Measurements from ENCODE around the gene ARTN. TPM values are rescaled to one million over a fixed set of nuclear protein-coding genes. Genes with fewer than 3 reads are reported as not detected.

ARTN gene
- total and polyA plus RNA-seq, 9 of the 15 experiments (the other 6 are each of a cell fraction or from before 2014, with no cell fraction given) = 0.06 to 0.38 TPM; not detected in 7

GRCh38 chr1:43982241-43982640 lies 48.6 kb downstream of the ARTN start:
- Histone ChIP-seq H2AFZ (ENCODE audit: low read depth, low read length) (no peak overlapping the region), H3K4me2 (ENCODE audit: insufficient read depth, low read length) (peak overlapping the region; percentile 23; the same call in 1 of the 2 replicates), H3K9me3 (replicated peaks; ENCODE audit: control insufficient read depth, insufficient read depth, low read depth, low read length) (no peaks in the 10 kb centered on the region), H3K9ac (ENCODE audit: insufficient read depth in 1 of 2, low read depth in 2 of 2, low read length in 2 of 2) (peak overlapping the region in 1 of 2 experiments; percentile 99; a peak in 2 of 4 replicates), H3K79me2 (ENCODE audit: control insufficient read depth, insufficient read depth, low read length) (peaks cover 56% of the 10 kb centered on the region), H3K4me1 (replicated peaks in 1 of 2; ENCODE audit: control insufficient read depth in 2 of 2, insufficient read depth in 2 of 2, low read length in 2 of 2) (peaks cover 32 to 68% of the 10 kb centered on the region in 2 experiments), H3K36me3 (ENCODE audit: control insufficient read depth, insufficient read depth, low read length) (peaks cover 81% of the 10 kb centered on the region; the same call in 2 of the 3 replicates), H3K27ac (ENCODE audit: extremely low read depth, low read depth, low read length) (peak overlapping the region; percentile 16; the same call in 1 of the 3 replicates), H3K4me3 (no peak overlapping the region), H3K27me3 (ENCODE audit: control insufficient read depth in 2 of 2, insufficient read depth in 2 of 2, low read length in 2 of 2) (no peaks in the 10 kb centered on the region), H3K9me1 (ENCODE audit: control insufficient read depth, insufficient read depth, low read length) (peaks cover 14% of the 10 kb centered on the region), H4K20me1 (replicated peaks; ENCODE audit: control insufficient read depth, insufficient read depth, low read length) (peaks cover 19% of the 10 kb centered on the region; the same call in 1 of the 2 replicates)
- WGBS (ENCODE audit: insufficient coverage, low coverage, missing lambda C conversion rate) = 87% methylated on average over 8 of the region's 8 CpGs
- FAIRE-seq (no peak), ATAC-seq (no peak), DNase-seq (ENCODE audit: extremely low read depth in 1 of 4, low spot score in 3 of 4) (no peak)
- CTCF ChIA-PET (ENCODE audit: low intra/inter-chr PET ratio) = no interaction called here
- TF ChIP-seq RBFOX2 (IDR thresholded peaks at IDR 0.05; ENCODE audit: low read depth, low read length) (peak; percentile 13; the same call in 1 of the 2 replicates), NR4A1 (CRISPR knock-in tag; IDR thresholded peaks at IDR 0.05) (no peak), NR4A1 (tag; IDR thresholded peaks at IDR 0.05) (no peak)
- POLR2A ChIA-PET = interaction anchor here (0.8 to 1.2 kb wide), 2 partner anchors 52 to 66 kb away, joined by 3 read pairs; no protein-coding TSS in a partner anchor
- BruUV-seq (replicated peaks) = no TSS peak
- intact Hi-C loops (cut with micrococcal nuclease) = no loop called here
- in situ Hi-C loops (cut with MboI) = no loop called here

- peaks cover 14% of the 10 kb centered on the region for H3K9me1 ChIP-seq (ENCODE audit: control insufficient read depth, insufficient read depth, low read length)
- in situ Hi-C loops (cut with MboI) = no loop called here
- no peaks in the 10 kb centered on the region for H3K27me3 ChIP-seq (ENCODE audit: control insufficient read depth in 2 of 2, insufficient read depth in 2 of 2, low read length in 2 of 2)
- no peak overlapping the region for H2AFZ ChIP-seq (ENCODE audit: low read depth, low read length)
- peaks cover 50% of the 10 kb centered on the region for H3K79me2 ChIP-seq (ENCODE audit: control insufficient read depth, insufficient read depth, low read length)
- intact Hi-C loops (cut with micrococcal nuclease) = no loop called here
- peaks cover 27 to 62% of the 10 kb centered on the region in 2 experiments for H3K4me1 ChIP-seq (replicated peaks in 1 of 2; ENCODE audit: control insufficient read depth in 2 of 2, insufficient read depth in 2 of 2, low read length in 2 of 2)
- 59% methylated on average over 15 of the region's 15 CpGs for WGBS (ENCODE audit: insufficient coverage, low coverage, missing lambda C conversion rate)
- DNase-seq (ENCODE audit: extremely low read depth in 1 of 4, low spot score in 3 of 4) (peak in 2 of 4 experiments; percentile 32 to 39), FAIRE-seq (no peak), ATAC-seq (no peak)
- ChIA-PET POLR2A (interaction anchor here (0.8 kb wide), 1 partner anchor 53 kb away, joined by 3 read pairs; no protein-coding TSS in a partner anchor), CTCF (ENCODE audit: low intra/inter-chr PET ratio) (no interaction called here)
- peak overlapping the region; percentile 16; the same call in 1 of the 3 replicates for H3K27ac ChIP-seq (ENCODE audit: extremely low read depth, low read depth, low read length)
- H3K9me3 ChIP-seq (replicated peaks; ENCODE audit: control insufficient read depth, insufficient read depth, low read depth, low read length) = no peaks in the 10 kb centered on the region
- H3K4me3 ChIP-seq = no peak overlapping the region
- peak overlapping the region; percentile 23; the same call in 1 of the 2 replicates for H3K4me2 ChIP-seq (ENCODE audit: insufficient read depth, low read length)
- H4K20me1 ChIP-seq (replicated peaks; ENCODE audit: control insufficient read depth, insufficient read depth, low read length) = peaks cover 13% of the 10 kb centered on the region; the same call in 1 of the 2 replicates
- BruUV-seq (replicated peaks) = no TSS peak
- peak overlapping the region in 1 of 2 experiments; percentile 99; a peak in 2 of 4 replicates for H3K9ac ChIP-seq (ENCODE audit: insufficient read depth in 1 of 2, low read depth in 2 of 2, low read length in 2 of 2)
- H3K36me3 ChIP-seq (ENCODE audit: control insufficient read depth, insufficient read depth, low read length) = peaks cover 78% of the 10 kb centered on the region; the same call in 2 of the 3 replicates
- no peak for TF ChIP-seq ZNF174 (CRISPR knock-in tag; IDR thresholded peaks at IDR 0.05)
- peak; percentile 18 for TF ChIP-seq HNRNPLL (IDR thresholded peaks at IDR 0.05; ENCODE audit: low read depth, low read length, poor library complexity, severe bottlenecking)
- TF ChIP-seq EHMT2 (IDR thresholded peaks at IDR 0.05) = 0 out of 2 replicates have a peak, but pooled peaks have one; percentile 8
- no peak for TF ChIP-seq ASH1L (IDR thresholded peaks at IDR 0.05; ENCODE audit: borderline replicate concordance, low read depth, partially characterized antibody)
- TF ChIP-seq SRSF1 (IDR thresholded peaks at IDR 0.05; ENCODE audit: low read depth, low read length) = no peak
- TF ChIP-seq DPF2 (IDR thresholded peaks at IDR 0.05) = 0 out of 2 replicates have a peak, but pooled peaks have one; percentile 35
- no peak for TF ChIP-seq NR2C1 (IDR thresholded peaks at IDR 0.05)
- 0 out of 2 replicates have a peak, but pooled peaks have one; percentile 10 for TF ChIP-seq NR2C1 (tag; IDR thresholded peaks at IDR 0.05)
- TF ChIP-seq PREB (CRISPR knock-in tag; IDR thresholded peaks at IDR 0.05) = no peak
- TF ChIP-seq SAFB (IDR thresholded peaks at IDR 0.05; ENCODE audit: borderline replicate concordance, low read depth, low read length) = no peak
- TF ChIP-seq ZNF449 (CRISPR knock-in tag; IDR thresholded peaks at IDR 0.05) = no peak
Observed at GRCh38 chr1:43982808-43983207, 49.2 kb downstream of the ARTN start.

All from K562 (cell line).